ENCODE results near the gene SCART1.
"Not testable (repeated sequence)": the region's sequence is repeated elsewhere in the genome, so short reads cannot be mapped to it uniquely, and the experiment has no call there.

The SCART1 gene

DNA sequence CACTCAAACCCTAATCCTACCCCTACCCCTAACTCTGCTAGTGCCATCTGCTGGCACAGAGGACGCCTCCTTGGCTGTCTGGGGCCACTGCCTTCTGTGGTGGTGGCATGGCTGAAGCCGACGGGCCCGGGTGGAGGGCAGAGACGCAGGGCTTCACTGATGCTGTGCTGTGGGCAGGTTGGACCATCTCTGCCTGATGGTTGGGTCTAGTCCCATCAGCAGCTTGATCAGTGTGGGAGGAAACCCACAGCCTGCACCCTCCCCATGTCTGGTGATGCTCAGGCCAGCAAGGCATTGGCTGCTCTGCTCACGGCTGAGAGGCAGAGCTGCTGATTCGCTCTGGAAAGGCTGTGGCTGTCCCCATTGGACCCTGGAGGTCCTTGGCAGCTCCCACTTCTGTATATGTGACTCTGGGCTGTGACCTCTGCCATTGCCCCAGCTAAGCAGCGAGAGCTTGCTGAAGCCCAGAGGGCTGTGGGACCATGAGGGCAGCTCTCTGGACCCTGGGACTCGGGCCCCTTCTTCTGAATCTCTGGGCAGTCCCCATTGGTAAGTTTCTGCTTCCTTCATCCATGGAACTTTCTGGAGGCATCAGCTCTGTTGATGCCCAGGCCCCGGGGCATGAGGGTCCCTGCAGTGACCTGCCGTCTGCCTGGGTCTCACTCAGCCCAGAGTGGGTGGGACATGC, at the start of gene SCART1:
SCART1 (plus strand) TSS at position 430 of the 688 bp plus-strand sequence; CDS start at position 483, 53 bp downstream.
- in situ Hi-C loops (cut with HindIII; ENCODE audit: low sequenced_read_pairs) = no loop called here

DNA sequence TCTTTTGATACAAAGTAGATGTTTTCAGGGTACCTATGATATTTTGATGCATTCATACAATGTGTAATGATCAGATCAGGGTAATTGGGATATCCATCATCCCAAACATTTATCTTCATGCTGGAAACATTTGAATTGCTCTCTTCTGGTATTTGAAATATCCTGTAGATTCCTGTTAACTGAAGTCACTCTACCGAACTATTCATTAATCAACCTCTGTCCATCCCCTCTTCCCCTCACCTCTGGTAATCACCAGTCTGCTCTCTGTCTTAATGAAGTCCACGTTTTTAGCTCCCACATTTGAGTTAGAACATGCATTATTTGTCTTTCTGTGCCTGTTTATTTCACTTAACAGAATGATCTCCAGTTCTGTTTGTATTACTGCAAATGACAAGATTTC, 48.5 kb upstream of the SCART1 start:
- in situ Hi-C loops (cut with HindIII; ENCODE audit: low sequenced_read_pairs) = no loop called here

DNA sequence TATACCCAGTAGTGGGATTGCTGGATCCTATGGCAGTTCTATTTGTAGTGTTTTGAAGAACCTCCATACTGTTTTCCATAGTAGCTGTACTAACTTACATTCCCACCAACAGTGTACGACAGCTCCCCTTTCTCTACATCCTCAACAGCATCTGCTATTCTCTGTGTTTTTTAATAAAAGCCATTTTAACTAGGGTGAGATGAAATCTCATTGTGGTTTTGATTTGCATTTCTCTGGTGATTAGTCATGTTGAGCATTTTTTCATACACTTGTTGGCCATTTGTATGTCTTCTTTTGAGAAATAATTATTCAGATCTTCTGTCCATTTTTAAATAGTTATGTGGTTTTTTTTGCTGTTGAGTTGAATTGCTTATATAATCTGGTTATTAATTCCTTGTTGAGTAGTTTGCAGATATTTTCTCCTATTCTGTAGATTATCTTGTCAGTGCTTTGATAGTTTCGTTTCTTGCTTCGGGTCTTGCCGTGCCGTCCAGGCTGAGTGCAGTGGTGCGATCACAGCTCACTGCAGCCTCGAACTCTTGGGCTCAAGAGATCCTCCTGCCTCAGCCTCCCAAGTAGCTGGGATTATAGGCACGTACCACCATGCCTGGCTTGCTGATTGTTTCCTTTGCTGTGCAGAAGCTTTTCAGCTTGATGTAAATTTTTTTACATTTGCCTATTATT, 47.8 kb upstream of the SCART1 start:
- in situ Hi-C loops (cut with HindIII; ENCODE audit: low sequenced_read_pairs) = no loop called here

DNA sequence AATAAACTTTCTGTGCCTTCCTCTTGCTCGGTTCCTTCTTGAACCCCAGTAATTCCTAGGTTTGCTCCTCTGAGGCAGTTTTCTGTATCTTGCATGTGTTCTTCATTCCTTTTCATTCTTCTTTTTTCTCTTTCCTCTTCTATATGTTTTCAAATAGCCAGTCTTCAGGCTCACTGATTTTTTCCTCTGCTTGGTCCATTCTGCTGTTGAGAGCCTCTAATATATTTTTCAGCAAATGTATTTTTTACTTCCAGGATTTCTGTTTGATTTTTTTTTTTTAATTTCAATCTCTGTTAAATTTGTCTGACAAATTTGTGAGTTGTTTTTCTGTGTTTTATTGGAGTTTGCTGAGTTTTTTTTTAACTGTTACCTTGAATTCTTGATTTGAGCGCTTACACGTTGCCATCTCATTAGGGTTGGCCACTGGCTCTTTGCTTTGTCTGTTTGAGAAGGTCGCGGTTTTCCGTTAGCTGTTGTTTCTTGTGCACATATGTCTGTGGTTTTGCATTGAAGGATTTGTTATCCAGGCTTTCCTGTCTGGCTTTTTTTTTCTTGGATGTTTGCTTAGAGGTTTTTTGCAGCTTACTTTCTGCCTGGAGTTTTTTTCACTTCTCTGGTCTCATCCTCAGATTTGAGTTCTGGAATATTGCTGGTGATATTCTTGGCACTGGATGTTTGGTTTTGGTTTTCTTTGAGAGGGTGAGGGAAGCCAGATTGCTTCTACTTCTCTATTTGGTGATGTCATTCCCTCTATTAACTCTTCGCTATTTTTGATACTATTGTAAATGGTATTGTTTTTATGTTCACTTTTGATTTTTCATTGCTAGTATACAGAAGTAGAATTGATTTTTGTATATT, 42.0 kb upstream of the SCART1 start:
- in situ Hi-C loops (cut with HindIII; ENCODE audit: low sequenced_read_pairs) = no loop called here

GRCh38 chr10:133412381-133412711, 41.4 kb upstream of the SCART1 start:
- in situ Hi-C loops (cut with HindIII; ENCODE audit: low sequenced_read_pairs) = no loop called here

- in situ Hi-C loops (cut with HindIII; ENCODE audit: low sequenced_read_pairs) = not testable (repeated sequence)
These were observed 39.3 kb upstream of the SCART1 start for GRCh38 chr10:133414401-133414800.

GRCh38 chr10:133415752-133416151, 38.0 kb upstream of the SCART1 start:
- in situ Hi-C loops (cut with HindIII; ENCODE audit: low sequenced_read_pairs) = no loop called here

DNA sequence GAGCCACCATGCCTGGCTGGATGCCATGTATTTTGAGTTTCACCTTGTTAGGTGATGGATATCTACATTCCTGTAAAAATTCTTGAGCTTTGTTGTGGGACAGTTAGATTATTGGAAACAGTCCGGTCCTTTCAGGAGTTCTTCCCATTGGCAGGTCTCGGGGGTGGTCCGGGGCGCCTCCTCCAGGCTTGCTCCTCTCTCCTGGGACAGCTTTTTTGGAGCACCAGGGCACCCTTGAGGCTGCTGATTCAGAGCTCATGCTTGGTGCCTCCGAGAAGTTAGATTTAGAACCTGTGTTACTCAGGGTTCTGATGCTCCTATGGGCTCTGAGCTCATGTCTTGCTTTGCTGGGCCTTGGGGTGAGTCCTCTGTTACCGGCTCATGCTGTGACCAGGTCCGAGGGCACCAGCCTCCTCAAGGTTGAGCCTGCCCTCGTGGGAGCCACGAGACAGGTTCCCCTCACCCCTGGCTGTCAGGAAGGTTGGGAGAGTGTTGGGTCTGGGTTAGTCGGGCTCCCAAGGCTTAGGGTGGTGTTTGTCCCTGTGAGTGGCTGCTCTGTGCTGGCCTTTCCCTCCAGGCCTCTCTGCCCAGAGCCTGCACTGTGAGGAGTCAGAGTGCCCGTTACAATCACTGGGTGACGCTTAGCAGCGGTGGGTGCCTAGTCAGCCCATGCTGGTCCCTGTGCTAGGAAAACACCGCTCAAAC, 35.3 kb upstream of the SCART1 start:
- in situ Hi-C loops (cut with HindIII; ENCODE audit: low sequenced_read_pairs) = no loop called here

DNA sequence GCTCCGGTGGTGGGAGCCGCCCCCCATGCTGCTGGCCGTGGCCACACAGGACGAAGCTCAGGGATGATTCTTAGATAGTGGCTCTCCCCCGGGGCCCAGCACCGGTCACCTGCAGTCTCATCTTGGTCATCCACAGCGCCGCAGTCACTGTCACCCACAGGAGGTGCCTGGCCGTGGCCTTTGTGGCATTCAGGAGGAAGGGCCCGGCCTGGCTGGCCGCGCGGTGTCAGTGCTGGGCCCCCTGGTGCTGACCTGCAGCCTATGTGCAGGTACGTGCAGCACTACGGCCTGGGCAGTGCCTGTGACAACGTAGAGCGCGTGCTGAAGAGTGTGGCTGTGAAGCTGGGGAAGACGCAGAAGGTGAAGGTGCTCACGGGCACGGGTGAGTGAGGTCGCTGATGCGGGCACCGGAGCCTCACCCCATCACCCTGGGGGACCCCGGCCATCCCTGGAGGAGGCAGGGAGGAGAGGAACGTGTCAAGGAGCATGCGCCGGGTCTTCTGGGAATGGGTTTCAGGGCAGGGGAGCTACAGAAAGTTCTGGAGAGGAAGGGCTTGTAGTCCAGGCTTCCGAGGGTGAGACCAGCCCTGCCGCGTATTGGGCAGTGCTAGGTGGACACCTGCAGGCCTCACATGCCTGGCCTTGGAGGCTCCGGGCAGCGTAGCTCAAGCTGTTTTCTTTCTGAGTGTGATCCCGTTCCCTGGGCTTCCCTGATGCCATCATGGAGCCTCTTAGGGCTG, 34.4 kb upstream of the SCART1 start:
- in situ Hi-C loops (cut with HindIII; ENCODE audit: low sequenced_read_pairs) = no loop called here

GRCh38 chr10:133420028-133420427, 33.7 kb upstream of the SCART1 start:
- in situ Hi-C loops (cut with HindIII; ENCODE audit: low sequenced_read_pairs) = no loop called here

GRCh38 chr10:133420579-133420978, 33.2 kb upstream of the SCART1 start:
- in situ Hi-C loops (cut with HindIII; ENCODE audit: low sequenced_read_pairs) = no loop called here

DNA sequence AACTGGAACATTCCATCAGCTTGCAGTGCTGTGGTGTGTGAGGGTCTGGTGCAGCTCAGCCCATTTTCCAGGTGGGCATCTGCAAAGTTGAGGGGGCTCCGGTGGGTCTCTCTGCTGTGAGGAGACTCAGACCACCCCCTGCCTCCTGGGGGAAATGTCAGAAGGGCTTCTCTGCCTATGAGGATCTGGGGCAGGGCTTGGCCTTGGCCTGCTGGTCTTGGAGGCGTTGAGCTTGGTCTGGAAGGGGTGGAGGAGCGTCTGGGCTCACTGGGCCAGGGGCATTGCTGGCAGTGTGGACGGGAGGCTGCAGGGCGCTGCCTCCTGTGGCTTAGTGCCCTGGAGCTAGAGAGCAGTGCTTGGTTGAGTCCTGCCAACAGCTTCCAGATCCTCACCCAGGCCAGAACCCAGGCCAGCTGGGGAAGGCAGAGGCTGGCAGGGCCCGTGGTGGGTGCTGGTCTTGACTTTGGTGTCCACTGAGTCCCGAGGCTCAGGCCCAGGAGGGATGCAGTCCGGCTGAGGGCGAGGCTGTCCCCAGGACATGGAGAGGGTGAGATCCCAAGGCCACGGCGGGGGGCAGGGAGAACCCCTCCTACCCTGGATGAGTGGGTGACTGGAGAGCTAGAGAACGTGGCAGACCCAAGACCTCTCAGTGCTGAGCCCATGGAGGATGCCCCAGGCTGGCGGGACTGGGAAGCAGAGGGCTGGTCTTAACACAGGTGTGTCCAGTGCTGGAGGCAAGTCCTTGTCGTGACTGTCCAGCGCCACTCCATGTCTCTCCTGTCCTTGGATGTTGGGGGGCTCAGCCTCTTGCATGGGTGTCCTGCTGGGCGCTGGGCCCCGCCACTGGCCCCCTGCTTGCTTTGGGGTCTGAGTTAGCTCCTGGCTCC, 32.2 kb upstream of the SCART1 start:
- in situ Hi-C loops (cut with HindIII; ENCODE audit: low sequenced_read_pairs) = no loop called here

DNA sequence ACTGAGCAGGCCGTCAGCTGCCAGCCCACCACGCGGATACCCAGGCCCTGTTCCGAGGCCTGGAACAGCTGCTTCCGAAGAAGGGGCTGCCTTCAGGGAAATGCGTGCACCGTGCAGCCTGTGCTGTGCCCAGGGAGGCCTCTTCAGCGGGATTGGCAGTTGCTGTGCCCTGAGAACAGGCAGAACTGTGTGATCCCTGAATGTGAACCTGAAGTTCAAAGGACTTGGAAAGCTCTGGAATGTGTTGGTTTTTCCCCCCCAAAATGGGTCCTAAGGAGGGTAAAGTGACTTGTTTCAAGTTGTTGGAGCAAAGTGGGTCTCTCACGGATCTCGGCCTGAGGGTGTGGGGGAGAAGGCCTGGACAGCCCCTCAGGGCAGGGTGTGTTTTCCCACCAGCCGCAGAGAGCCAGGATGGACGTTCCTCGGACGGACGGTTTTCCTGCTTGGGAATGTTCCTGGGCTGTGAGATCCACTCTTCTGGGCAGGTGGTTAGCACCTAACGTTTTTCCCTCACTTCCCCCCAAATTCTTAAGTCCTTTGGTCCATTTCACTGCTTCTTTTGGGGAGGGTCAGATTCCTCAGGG, 31.4 kb upstream of the SCART1 start:
- in situ Hi-C loops (cut with HindIII; ENCODE audit: low sequenced_read_pairs) = no loop called here

- in situ Hi-C loops (cut with HindIII; ENCODE audit: low sequenced_read_pairs) = no loop called here
These were observed 30.7 kb upstream of the SCART1 start for GRCh38 chr10:133422807-133423771.

DNA sequence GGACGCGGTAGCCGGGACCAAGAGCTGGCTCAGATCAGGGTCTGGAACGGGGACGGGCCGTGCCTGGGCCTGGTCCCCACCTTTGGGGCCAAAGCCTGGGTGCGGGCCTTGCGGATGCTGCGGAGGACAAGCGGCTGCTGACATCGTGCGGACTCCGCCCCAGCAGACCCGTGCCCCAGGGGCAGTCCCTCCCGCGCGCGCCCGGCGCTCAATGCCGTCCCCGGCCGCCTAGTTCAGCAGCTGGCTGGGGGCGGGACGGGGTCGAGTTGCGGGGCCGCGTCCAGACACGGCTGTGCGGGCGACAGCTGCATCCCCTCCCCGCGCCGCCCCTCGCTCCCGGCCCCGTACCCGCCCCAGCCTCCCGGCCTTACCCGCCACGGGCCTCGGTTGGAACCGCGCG, 29.6 kb upstream of the SCART1 start:
- in situ Hi-C loops (cut with HindIII; ENCODE audit: low sequenced_read_pairs) = not testable (repeated sequence)

DNA sequence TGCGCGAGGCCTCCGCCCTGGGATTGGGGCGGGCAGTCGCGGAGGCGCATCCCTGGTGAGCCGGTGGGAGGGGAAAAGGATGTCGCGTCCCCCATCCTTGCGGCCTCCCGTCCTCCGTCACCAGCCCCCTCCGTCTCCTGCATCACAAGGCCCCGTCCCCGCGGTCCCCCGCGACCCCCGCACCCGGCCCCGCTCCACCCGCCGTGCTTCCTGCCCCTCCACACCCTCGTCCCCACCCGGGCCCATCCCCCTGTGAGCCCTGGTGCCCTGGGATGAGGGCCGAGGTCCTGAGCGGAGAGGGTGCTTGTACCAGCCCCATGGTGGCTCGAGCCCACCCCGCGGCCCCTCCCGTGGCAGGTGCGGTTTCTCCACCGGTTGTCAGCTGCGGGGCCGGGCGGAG, 29.1 kb upstream of the SCART1 start, which contains the start of gene SPRN:
SPRN (minus strand) TSS at position 25 of the 400 bp plus-strand sequence. CDS start 944 bp downstream, outside the sequence.
- in situ Hi-C loops (cut with HindIII; ENCODE audit: low sequenced_read_pairs) = not testable (repeated sequence)

DNA sequence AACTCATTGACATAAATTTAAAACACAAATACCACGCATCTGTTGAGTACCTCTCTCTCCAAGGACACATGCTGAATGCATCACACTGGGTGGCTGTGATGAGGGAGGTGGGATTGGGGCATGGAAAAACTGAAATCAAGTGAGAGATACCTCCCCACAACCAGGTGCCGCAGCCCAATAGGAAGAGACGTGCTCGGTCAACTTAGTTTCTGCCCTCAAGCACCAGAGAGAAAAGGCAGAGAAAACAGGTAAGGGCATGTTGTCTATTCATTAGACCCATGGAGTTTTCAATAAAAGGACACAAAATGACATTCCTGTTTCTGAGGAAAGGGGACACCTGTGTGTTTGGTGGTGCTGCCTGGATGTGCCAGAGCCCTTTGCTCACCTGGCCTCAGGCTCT, 24.2 kb upstream of the SCART1 start:
- in situ Hi-C loops (cut with HindIII; ENCODE audit: low sequenced_read_pairs) = not testable (repeated sequence)

Data from endothelial cell of hepatic sinusoid (primary cell).